ENCODE measurements around the gene NR6A1.

NR6A1 gene

DNA sequence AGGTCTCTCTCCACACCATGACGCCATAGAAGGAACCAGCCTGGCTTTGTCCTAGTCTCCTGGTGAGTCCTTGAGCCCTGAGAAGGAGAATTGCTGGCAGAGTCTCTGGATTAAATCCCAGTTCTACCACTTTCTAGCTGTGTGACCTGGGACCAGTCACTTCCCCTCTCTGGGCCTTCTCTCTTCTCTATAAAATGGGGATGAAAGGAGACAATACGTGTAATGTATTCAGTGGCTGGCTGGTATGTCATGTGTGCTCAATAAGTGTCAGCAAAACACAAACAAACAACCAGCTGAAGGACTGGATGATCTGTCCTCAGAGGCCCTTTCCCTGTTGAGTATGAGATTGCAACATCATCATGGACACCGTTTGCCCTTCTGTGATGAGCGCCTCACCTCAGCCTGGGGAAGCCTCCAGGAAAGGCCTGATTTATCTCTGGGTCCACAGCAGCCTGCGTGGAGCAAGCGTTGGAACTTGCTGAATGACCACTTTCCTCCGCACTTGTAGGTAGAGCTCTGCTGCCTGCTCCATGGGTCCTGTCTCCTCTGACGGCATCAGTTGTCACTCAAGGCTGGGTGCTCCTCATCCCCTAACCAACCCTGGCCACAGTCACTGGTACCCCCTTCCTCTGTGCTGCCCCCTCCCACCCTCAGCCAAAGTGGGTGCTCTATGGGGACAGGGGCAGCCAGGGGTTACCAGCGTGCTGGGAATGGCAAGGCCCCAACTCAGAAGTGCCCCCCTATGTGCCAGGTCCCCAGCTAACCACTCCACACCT lies 260.3 kb downstream of the NR6A1 start:
- H3K27ac ChIP-seq (replicated peaks), result no peak overlapping the region
- DNase-seq (ENCODE audit: low read depth in 1 of 2, low spot score in 1 of 2), result no peak
- TF ChIP-seq GABPA (IDR thresholded peaks at IDR 0.05; ENCODE audit: low read depth), result no peak
- TF ChIP-seq SPI1 (IDR thresholded peaks at IDR 0.05; ENCODE audit: borderline replicate concordance, low read depth), result no peak
- TF ChIP-seq, protein P1, sequence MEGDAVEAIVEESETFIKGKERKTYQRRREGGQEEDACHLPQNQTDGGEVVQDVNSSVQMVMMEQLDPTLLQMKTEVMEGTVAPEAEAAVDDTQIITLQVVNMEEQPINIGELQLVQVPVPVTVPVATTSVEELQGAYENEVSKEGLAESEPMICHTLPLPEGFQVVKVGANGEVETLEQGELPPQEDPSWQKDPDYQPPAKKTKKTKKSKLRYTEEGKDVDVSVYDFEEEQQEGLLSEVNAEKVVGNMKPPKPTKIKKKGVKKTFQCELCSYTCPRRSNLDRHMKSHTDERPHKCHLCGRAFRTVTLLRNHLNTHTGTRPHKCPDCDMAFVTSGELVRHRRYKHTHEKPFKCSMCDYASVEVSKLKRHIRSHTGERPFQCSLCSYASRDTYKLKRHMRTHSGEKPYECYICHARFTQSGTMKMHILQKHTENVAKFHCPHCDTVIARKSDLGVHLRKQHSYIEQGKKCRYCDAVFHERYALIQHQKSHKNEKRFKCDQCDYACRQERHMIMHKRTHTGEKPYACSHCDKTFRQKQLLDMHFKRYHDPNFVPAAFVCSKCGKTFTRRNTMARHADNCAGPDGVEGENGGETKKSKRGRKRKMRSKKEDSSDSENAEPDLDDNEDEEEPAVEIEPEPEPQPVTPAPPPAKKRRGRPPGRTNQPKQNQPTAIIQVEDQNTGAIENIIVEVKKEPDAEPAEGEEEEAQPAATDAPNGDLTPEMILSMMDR (IDR thresholded peaks at IDR 0.05; ENCODE audit: insufficient read depth, low read length), result no peak
- TF ChIP-seq POLR2AphosphoS5 (IDR thresholded peaks at IDR 0.05; ENCODE audit: low read depth), result no peak
- TF ChIP-seq, protein P2, sequence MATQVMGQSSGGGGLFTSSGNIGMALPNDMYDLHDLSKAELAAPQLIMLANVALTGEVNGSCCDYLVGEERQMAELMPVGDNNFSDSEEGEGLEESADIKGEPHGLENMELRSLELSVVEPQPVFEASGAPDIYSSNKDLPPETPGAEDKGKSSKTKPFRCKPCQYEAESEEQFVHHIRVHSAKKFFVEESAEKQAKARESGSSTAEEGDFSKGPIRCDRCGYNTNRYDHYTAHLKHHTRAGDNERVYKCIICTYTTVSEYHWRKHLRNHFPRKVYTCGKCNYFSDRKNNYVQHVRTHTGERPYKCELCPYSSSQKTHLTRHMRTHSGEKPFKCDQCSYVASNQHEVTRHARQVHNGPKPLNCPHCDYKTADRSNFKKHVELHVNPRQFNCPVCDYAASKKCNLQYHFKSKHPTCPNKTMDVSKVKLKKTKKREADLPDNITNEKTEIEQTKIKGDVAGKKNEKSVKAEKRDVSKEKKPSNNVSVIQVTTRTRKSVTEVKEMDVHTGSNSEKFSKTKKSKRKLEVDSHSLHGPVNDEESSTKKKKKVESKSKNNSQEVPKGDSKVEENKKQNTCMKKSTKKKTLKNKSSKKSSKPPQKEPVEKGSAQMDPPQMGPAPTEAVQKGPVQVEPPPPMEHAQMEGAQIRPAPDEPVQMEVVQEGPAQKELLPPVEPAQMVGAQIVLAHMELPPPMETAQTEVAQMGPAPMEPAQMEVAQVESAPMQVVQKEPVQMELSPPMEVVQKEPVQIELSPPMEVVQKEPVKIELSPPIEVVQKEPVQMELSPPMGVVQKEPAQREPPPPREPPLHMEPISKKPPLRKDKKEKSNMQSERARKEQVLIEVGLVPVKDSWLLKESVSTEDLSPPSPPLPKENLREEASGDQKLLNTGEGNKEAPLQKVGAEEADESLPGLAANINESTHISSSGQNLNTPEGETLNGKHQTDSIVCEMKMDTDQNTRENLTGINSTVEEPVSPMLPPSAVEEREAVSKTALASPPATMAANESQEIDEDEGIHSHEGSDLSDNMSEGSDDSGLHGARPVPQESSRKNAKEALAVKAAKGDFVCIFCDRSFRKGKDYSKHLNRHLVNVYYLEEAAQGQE (IDR thresholded peaks at IDR 0.05; ENCODE audit: insufficient replicate concordance, low read depth), result no peak
- H3K27me3 ChIP-seq (ENCODE audit: insufficient read depth, poor library complexity, severe bottlenecking), result peaks cover 2% of the 10 kb centered on the region
- no peak overlapping the region for H3K4me3 ChIP-seq (replicated peaks; ENCODE audit: insufficient read depth, low read length)

DNA sequence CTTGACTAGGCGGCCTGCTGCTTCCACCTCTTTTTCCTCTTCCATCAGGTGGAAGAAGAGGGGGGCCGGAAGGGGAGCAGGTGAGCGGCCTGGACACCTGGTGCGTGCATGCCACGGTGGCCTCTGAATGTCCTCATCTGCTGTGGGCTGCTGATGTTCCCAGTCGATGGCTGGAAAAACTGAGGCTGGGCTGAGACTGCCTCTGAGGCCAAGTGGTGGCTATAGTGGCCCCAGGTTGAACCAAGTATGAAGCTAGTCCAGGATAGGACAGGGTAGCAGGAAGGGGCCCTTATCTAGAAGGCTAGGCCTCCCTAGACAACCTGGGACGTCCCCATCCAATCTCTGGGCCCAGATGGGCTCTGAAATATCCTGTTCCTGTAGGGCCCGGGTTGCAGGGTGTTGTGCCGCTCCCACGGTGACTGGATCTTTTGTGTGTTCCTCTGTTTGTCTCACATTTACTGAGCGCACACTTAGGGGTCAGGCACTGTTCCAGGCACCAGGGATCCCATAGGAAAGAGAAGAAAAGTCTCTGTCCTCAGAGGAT lies 263.2 kb downstream of the NR6A1 start:
- Histone ChIP-seq H3K27me3 (ENCODE audit: insufficient read depth, poor library complexity, severe bottlenecking) (peaks cover 21% of the 10 kb centered on the region), H3K27ac (replicated peaks) (no peak overlapping the region), H3K4me3 (replicated peaks; ENCODE audit: insufficient read depth, low read length) (no peak overlapping the region)
- TF ChIP-seq, protein P1 (IDR thresholded peaks at IDR 0.05; ENCODE audit: insufficient read depth, low read length), result no peak
- no peak for TF ChIP-seq SPI1 (IDR thresholded peaks at IDR 0.05; ENCODE audit: borderline replicate concordance, low read depth)
- TF ChIP-seq POLR2AphosphoS5 (IDR thresholded peaks at IDR 0.05; ENCODE audit: low read depth), result no peak
- TF ChIP-seq GABPA (IDR thresholded peaks at IDR 0.05; ENCODE audit: low read depth), result no peak
- TF ChIP-seq, protein P2 (IDR thresholded peaks at IDR 0.05; ENCODE audit: insufficient replicate concordance, low read depth), result no peak
- DNase-seq (ENCODE audit: low read depth in 1 of 2, low spot score in 1 of 2), result no peak

DNA sequence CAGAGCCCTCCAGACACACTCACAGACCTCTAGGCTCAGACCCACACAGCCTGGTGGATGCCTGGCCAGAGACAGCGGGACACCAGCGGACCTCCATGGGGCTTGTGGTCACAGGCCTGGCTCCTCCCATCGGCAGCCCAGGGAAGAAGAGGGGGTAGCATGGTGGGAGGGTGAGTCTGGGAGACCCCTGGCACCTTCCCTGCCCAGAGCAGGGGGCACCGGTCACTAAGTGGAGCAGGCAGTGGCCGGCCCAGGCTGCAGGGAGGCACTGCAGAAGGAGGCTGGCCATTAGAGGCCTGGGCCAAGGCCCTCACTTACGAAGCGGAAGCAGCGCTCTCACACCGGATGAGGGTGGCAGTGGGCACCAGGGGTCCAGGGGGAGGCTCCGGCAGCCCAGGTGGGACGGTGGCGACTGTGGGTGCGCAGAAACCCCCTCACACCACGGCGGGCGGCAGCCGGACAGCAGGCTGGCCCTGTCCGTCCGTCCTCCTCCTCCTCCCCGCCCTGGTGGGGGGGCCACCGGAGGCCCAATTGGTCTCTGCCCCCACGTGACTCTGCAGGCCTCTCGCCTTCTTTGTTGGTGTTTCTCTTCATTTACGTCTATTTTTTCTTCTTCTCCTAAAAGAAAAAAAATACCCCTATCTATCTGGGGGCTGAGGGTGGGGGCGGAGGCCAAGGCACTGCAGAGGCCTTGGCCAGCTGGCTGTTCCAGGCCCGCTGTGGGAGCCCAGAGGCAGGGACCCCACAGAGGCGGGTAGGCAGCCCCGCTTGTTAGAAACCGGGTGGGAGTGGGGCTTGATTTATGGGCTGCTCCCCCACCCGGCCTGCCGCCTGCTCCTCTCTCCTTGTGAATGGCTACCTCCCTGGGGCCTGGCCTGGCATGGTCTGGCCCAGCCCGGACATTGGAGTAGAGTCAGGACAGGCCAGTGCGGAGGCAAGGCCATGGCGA lies 263.9 kb downstream of the NR6A1 start, which contains the start of gene NR5A1:
Gene NR5A1 (minus strand): TSS at position 469 of the 949 bp plus-strand sequence. CDS start 4,004 bp downstream, outside the sequence.
- Histone ChIP-seq H3K27me3 (ENCODE audit: insufficient read depth, poor library complexity, severe bottlenecking) (peaks cover 26% of the 10 kb centered on the region), H3K27ac (replicated peaks) (no peak within 1 kb of the TSS), H3K4me3 (replicated peaks; ENCODE audit: insufficient read depth, low read length) (no peak within 1 kb of the TSS)
- no peak for DNase-seq (ENCODE audit: low read depth in 1 of 2, low spot score in 1 of 2)
- TF ChIP-seq POLR2AphosphoS5 (IDR thresholded peaks at IDR 0.05; ENCODE audit: low read depth), result no peak
- no peak for TF ChIP-seq SPI1 (IDR thresholded peaks at IDR 0.05; ENCODE audit: borderline replicate concordance, low read depth)
- TF ChIP-seq, protein P1 (IDR thresholded peaks at IDR 0.05; ENCODE audit: insufficient read depth, low read length), result no peak
- no peak for TF ChIP-seq GABPA (IDR thresholded peaks at IDR 0.05; ENCODE audit: low read depth)
- TF ChIP-seq, protein P2 (IDR thresholded peaks at IDR 0.05; ENCODE audit: insufficient replicate concordance, low read depth), result no peak

All from HL-60 (cell line).